GM10266 (cell line): ENCODE results near the gene PUS10.

Experiments used
- DNase-seq: peaks from one replicate; pipeline ENCODE4 v3.0.0; 2012; ENCODE audit errors: extremely low spot score
- CTCF ChIP-seq: IDR thresholded peaks from 2 replicates; pipeline ENCODE4 v1.5.1; 2012; ENCODE audit warnings: mild to moderate bottlenecking, low read depth; ENCODE audit not compliant: control insufficient read depth, insufficient read depth; ENCODE audit errors: missing control alignments

PUS10 gene

GRCh38 chr2:60948161-60948560 lies 69.9 kb downstream of the PUS10 start:
- no peak for TF ChIP-seq CTCF
- DNase-seq = no peak

GRCh38 chr2:60947056-60947455 lies 71.0 kb downstream of the PUS10 start:
- DNase-seq = no peak
- no peak for TF ChIP-seq CTCF

- TF ChIP-seq CTCF = no peak
- DNase-seq = no peak
Measured at GRCh38 chr2:60945341-60945740, 72.7 kb downstream of the PUS10 start.

DNA sequence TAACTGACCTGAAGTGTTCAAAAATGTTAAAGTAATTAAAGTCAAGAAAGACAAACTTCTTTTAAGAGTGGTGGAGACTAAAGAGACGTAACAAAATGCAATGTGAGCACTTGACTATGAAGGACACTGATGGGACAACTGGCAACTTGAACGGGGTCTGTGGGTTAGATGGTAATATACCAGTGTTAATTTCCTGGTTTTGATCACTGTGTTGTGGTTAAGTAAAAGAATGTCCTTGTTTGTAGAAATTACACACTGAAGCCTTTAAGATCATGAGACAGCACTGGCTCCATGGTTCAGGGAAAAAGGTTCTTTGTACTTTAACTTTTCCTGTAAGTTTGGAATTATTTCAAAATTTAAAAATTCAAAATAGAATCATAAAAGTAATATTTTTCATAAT lies 78.4 kb downstream of the PUS10 start:
- DNase-seq = no peak
- no peak for TF ChIP-seq CTCF

GRCh38 chr2:60938301-60938700 lies 79.8 kb downstream of the PUS10 start:
- TF ChIP-seq CTCF = no peak
- no peak for DNase-seq

DNA sequence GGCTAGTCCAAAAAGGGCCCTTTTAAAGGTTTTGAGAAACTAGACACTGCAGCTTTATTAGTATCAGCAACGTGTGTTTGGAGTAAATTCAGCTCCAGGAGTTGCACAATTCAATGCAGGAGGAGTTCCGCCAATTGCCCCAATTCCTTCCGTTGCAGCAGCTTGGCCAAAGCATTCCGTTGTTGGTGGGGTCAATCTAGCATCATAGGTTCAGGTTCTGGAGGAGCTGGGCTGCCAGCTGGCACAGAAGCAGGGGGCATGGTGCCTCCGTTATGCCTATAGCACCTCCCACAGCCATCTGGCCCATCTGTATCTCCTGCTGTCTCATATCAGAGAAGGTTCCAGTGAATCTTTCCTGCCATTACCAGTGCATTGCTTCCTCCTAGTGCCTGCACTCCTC lies 81.3 kb downstream of the PUS10 start:
- DNase-seq = no peak
- TF ChIP-seq CTCF = no peak

DNA sequence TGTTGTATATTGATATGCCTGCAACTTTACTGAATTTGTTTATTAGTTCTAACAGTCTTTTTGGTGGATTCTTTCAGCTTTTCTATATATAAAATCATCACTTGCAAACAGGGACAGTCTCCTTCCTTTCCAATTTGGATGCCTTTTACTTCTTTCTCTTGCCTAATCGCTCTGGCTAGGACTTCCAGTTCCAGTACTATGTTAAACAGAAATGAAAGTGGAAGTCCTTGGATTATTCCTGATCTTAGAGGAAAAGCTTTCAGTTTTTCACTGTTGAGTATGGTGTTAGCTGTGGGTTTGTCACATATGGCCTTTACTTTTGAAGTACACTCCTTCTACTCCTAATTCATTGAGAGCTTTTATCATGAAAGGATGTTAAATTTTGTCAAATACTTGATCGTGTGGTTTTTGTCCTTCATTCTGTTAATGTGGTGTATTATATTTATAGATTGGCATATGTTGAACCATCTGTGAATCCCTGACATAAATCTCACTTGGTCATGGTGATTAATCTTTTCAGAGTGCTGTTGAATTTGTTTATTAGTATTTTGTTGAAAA lies 83.8 kb downstream of the PUS10 start:
- DNase-seq = no peak
- TF ChIP-seq CTCF = no peak
